GM12878 (cell line): Measurements from ENCODE around the gene MUC21. TPM values are rescaled to one million over a fixed set of nuclear protein-coding genes. Genes with fewer than 3 reads are reported as not detected.

ENCODE experiments used
- ATAC-seq: fragments of 200-7000 bp; cut with Tn5 transposase; 3 replicates; pipeline ENCODE4 v1.9.1; 2020; ENCODE audit warnings: mild to moderate bottlenecking, moderate library complexity
- BruUV-seq: library from RNA; stranded (reverse); fragments of 400-500 nt; replicated peaks from 2 replicates; lab custom pipeline; 2021; lab: Mats Ljungman, UMichigan
- CTCF ChIA-PET: fragments of 300-600 bp; sonication (Branson Sonifier 250); formaldehyde crosslinking; extraction: SDS; loops from one replicate; lab custom pipeline; 2021; ENCODE audit warnings: inconsistent platforms; lab: Yijun Ruan, JAX
- POLR2A ChIA-PET: fragments of 350-600 bp; formaldehyde crosslinking; extraction: SDS; loops from one replicate; lab custom pipeline; 2021; ENCODE audit warnings: inconsistent platforms; lab: Charles Lee
- RAD21 ChIA-PET: fragments of 300-600 bp; sonication (Branson Sonifier 250); formaldehyde crosslinking; loops from one replicate; lab custom pipeline; 2023; ENCODE audit warnings: antibody characterized with exemption; ENCODE audit not compliant: unreplicated experiment; lab: Charles Lee
- SMC1A ChIA-PET: fragments of 300-600 bp; sonication (Branson Sonifier 250); formaldehyde crosslinking; loops from one replicate; lab custom pipeline; 2023; ENCODE audit not compliant: unreplicated experiment, uncharacterized antibody; lab: Charles Lee
- DNase-seq: peaks from one replicate; pipeline ENCODE4 v3.0.0-alpha.2; 2011; ENCODE audit warnings: low read depth, low spot score
- FAIRE-seq: peaks from 3 replicates; lab custom pipeline; 2011; peaks lifted over from hg19 to GRCh38; lab: Jason Lieb, UNC
- H2AFZ ChIP-seq: 2 replicates; pipeline ENCODE4 v1.6.0; 2011; ENCODE audit warnings: low read depth, low read length, control low read depth; ENCODE audit not compliant: control insufficient read depth
- H3K27ac ChIP-seq: 2 replicates; pipeline ENCODE4 v1.5.1; 2011; ENCODE audit warnings: control low read depth; ENCODE audit not compliant: control insufficient read depth, insufficient read depth
- H3K27me3 ChIP-seq, 2 experiments: replicated peaks in 1 of 2; 2 replicates each; pipeline versions ENCODE4 v1.6.0 to v1.6.1; 2011; ENCODE audit warnings: low read length in 1 of 2; ENCODE audit not compliant: control insufficient read depth in 2 of 2, insufficient read depth in 2 of 2
- H3K36me3 ChIP-seq, 2 experiments: 2 replicates each; pipeline ENCODE4 v1.5.1; 2011; ENCODE audit warnings: low read length in 1 of 2; ENCODE audit not compliant: control insufficient read depth in 2 of 2, insufficient read depth in 2 of 2
- H3K4me1 ChIP-seq: 2 replicates; pipeline ENCODE4 v1.6.1; 2011; ENCODE audit warnings: mild to moderate bottlenecking, low read length, moderate library complexity, mixed read lengths; ENCODE audit not compliant: control insufficient read depth, insufficient read depth
- H3K4me2 ChIP-seq: 2 replicates; pipeline ENCODE4 v1.6.0; 2011; ENCODE audit warnings: control low read depth; ENCODE audit not compliant: control insufficient read depth, insufficient read depth
- H3K4me3 ChIP-seq: fragments of 200-600 bp; sonication (generic); 2 replicates; pipeline ENCODE4 v1.5.1; 2016
- H3K79me2 ChIP-seq: 2 replicates; pipeline ENCODE4 v1.6.0; 2011; ENCODE audit warnings: low read length; ENCODE audit not compliant: control insufficient read depth, insufficient read depth
- H3K9ac ChIP-seq: 2 replicates; pipeline ENCODE4 v1.8.0; 2011; ENCODE audit warnings: low read length, control low read depth, mixed read lengths; ENCODE audit not compliant: control insufficient read depth, insufficient read depth
- H3K9me3 ChIP-seq: replicated peaks from 3 replicates; pipeline ENCODE4 v1.5.1; 2011; ENCODE audit warnings: mild to moderate bottlenecking, low read length; ENCODE audit not compliant: control insufficient read depth, insufficient read depth
- H4K20me1 ChIP-seq: 2 replicates; pipeline ENCODE4 v1.6.0; 2011; ENCODE audit not compliant: control insufficient read depth, insufficient read depth
- E2F4 ChIP-seq: IDR thresholded peaks from 2 replicates; pipeline ENCODE4 v1.6.1; 2012; ENCODE audit warnings: low read depth, low read length, improper control_type of control experiment
- ESRRA ChIP-seq: IDR thresholded peaks from 2 replicates; pipeline ENCODE4 v1.6.1; 2012; ENCODE audit warnings: mild to moderate bottlenecking, low read length, improper control_type of control experiment
- HDAC2 ChIP-seq: fragments of 200-600 bp; sonication (generic); IDR thresholded peaks from 2 replicates; pipeline ENCODE4 v1.6.1; 2017
- IRF5 ChIP-seq: fragments of 450-650 bp; IDR thresholded peaks from 2 replicates; pipeline ENCODE4 v1.6.1; 2017; ENCODE audit warnings: borderline replicate concordance
- KAT2A ChIP-seq: conservative IDR thresholded peaks from 2 replicates; pipeline ENCODE4 v1.6.1; 2011; ENCODE audit warnings: low read depth, low read length; ENCODE audit not compliant: control insufficient read depth
- RAD21 ChIP-seq: IDR thresholded peaks from 2 replicates; pipeline ENCODE4 v1.6.1; 2011; ENCODE audit warnings: mild to moderate bottlenecking, low read depth, low read length, moderate library complexity; ENCODE audit not compliant: insufficient read depth
- REST ChIP-seq: IDR thresholded peaks from 2 replicates; pipeline ENCODE4 v1.6.1; 2012; ENCODE audit warnings: mild to moderate bottlenecking, low read depth, low read length
- SMARCA5 ChIP-seq: fragments of 450-650 bp; IDR thresholded peaks from 2 replicates; pipeline ENCODE4 v1.6.1; 2017; ENCODE audit warnings: mild to moderate bottlenecking
- SRF ChIP-seq, 2 experiments: IDR thresholded peaks; 2 replicates each; pipeline ENCODE4 v1.6.1; 2011; ENCODE audit warnings: low read depth in 2 of 2, low read length in 2 of 2, mild to moderate bottlenecking in 1 of 2, moderate library complexity in 1 of 2
- STAT1 ChIP-seq: fragments of 450-650 bp; conservative IDR thresholded peaks from 2 replicates; pipeline ENCODE4 v1.6.1; 2014; ENCODE audit warnings: antibody characterized with exemption, mild to moderate bottlenecking
- STAT3 ChIP-seq: IDR thresholded peaks from 2 replicates; pipeline ENCODE4 v1.6.1; 2011; ENCODE audit warnings: low read depth, low read length, improper control_type of control experiment
- WGBS: methylation state at CpG from one replicate; pipeline ENCODE4 v1.1.6; 2016; ENCODE audit warnings: low lambda C conversion rate; ENCODE audit not compliant: insufficient replicate concordance, insufficient coverage; ENCODE audit errors: missing lambda C conversion rate; 5-methylcytosine and 5-hydroxymethylcytosine counted together
- in situ Hi-C: fragments of 300-500 bp; cut with MboI; formaldehyde crosslinking; loops from 9 replicates; pipeline ENCODE4 v1.14.3; 2018; ENCODE audit warnings: mixed read lengths
- intact Hi-C: fragments of 100-400 bp; cut with micrococcal nuclease; formaldehyde crosslinking; loops from one replicate; pipeline ENCODE4 v1.14.2; 2022; ENCODE audit not compliant: unreplicated experiment
- polyA plus RNA-seq, 11 experiments: library from polyadenylated mRNA; depleted of rRNA in 4 of 11; unstranded in 6 of 11; stranded (reverse) in 5 of 11; fragments of >200 nt; fragmentation: Nextera tagmentation in 4 of 11; fragmentation: Illumina TruSeq in 1 of 11; extraction: Ambion mirVana in 4 of 11; extraction: Trizol in 1 of 11; gene quantifications; 1 replicate in 1 of 11; 2 replicates in 10 of 11; pipeline versions ENCODE4 v1.2.1 to v1.2.3, GENCODE V29; 2011 to 2016; ENCODE audit warnings: inconsistent platforms in 2 of 11, missing spikeins in 2 of 11, low read depth in 1 of 11
- total RNA-seq, 4 experiments: library from RNA; depleted of rRNA in 3 of 4; stranded (reverse); fragments of >200 nt in 3 of 4; fragmentation: Illumina TruSeq in 1 of 4; extraction: Trizol in 1 of 4; gene quantifications; 2 replicates each; pipeline versions ENCODE4 v1.2.1 to v1.2.3, GENCODE V29; 2013 to 2021

Gene MUC21
- total and polyA plus RNA-seq, 10 of the 15 experiments (the other 5 are each of a cell fraction or from before 2014, with no cell fraction given) = 0.02 TPM; not detected in 9

GRCh38 chr6:30947231-30947630 lies 36.3 kb upstream of the MUC21 start (continued):
- TF ChIP-seq REST (no peak), HDAC2 (no peak), STAT1 (no peak), RAD21 (no peak)
- TF ChIP-seq, all 136 proteins: peak for 0

GRCh38 chr6:30948811-30949210 lies 34.7 kb upstream of the MUC21 start:
- Histone ChIP-seq H3K9me3 (peaks cover 2% of the 10 kb centered on the region; the same call in 2 of the 3 replicates), H3K9ac (no peak overlapping the region), H3K27ac (no peak overlapping the region), H3K4me2 (no peak overlapping the region), H3K4me3 (no peak overlapping the region), H2AFZ (no peak overlapping the region), H3K27me3 (no peaks in the 10 kb centered on the region), H3K36me3 (no peaks in the 10 kb centered on the region), H3K4me1 (peaks cover 12% of the 10 kb centered on the region), H4K20me1 (no peaks in the 10 kb centered on the region), H3K79me2 (no peaks in the 10 kb centered on the region)
- intact Hi-C loops (no loop called here), in situ Hi-C loops (no loop called here)
- ChIA-PET CTCF (no interaction called here), POLR2A (no interaction called here), SMC1A (interaction anchor here (1.2 kb wide), 1 partner anchor 32 kb away, joined by 3 read pairs; no protein-coding TSS in a partner anchor), RAD21 (interaction anchor here (0.6 kb wide), 1 partner anchor 173 kb away, joined by 4 read pairs; no protein-coding TSS in a partner anchor)
- DNase-seq = no peak
- FAIRE-seq = no peak
- TF ChIP-seq KAT2A = no peak
- no peak for TF ChIP-seq ESRRA
- TF ChIP-seq REST = no peak
- TF ChIP-seq E2F4 = no peak
- TF ChIP-seq SMARCA5 = no peak
- TF ChIP-seq SRF (IDR thresholded peaks at IDR 0.05; ENCODE audit: low read depth in 2 of 2, low read length in 2 of 2) = no peak
- no peak for TF ChIP-seq IRF5
- no peak for TF ChIP-seq STAT3
- WGBS = 88% methylated on average over 6 of the region's 6 CpGs
- no peak for ATAC-seq
- BruUV-seq = no TSS peak
